GM23248 (cell line): Measurements from ENCODE around the gene GTF2I. TPM values are rescaled to one million over a fixed set of nuclear protein-coding genes. Genes with fewer than 3 reads are reported as not detected.
"Not testable (repeated sequence)": the region's sequence is repeated elsewhere in the genome, so short reads cannot be mapped to it uniquely, and the experiment has no call there.

ENCODE experiments used
- DNase-seq: peaks from one replicate; pipeline ENCODE4 v3.0.0-alpha.2; 2015
- H2AFZ ChIP-seq: fragments of 200-600 bp; sonication (generic); 2 replicates; pipeline ENCODE4 v1.6.1; 2016; ENCODE audit warnings: antibody characterized with exemption
- H3F3A ChIP-seq: fragments of 200-600 bp; sonication (generic); 2 replicates; pipeline ENCODE4 v1.6.1; 2016; ENCODE audit warnings: mild to moderate bottlenecking, antibody characterized with exemption, mixed run types; ENCODE audit not compliant: insufficient read depth
- H3K27ac ChIP-seq: fragments of 200-600 bp; sonication (generic); 2 replicates; pipeline ENCODE4 v1.5.1; 2016; ENCODE audit warnings: mild to moderate bottlenecking
- H3K27me3 ChIP-seq: fragments of 200-600 bp; sonication (generic); replicated peaks from 2 replicates; pipeline ENCODE4 v1.6.1; 2016; ENCODE audit warnings: mild to moderate bottlenecking; ENCODE audit not compliant: insufficient read depth
- H3K36me3 ChIP-seq: fragments of 200-600 bp; sonication (generic); 2 replicates; pipeline ENCODE4 v1.6.1; 2016; ENCODE audit warnings: low read depth, mild to moderate bottlenecking
- H3K4me1 ChIP-seq: fragments of 200-600 bp; sonication (generic); 2 replicates; pipeline ENCODE4 v1.6.1; 2016; ENCODE audit warnings: mild to moderate bottlenecking; ENCODE audit not compliant: insufficient read depth
- H3K4me2 ChIP-seq: fragments of 200-600 bp; sonication (generic); one replicate; pipeline ENCODE4 v1.6.1; 2016; ENCODE audit warnings: mild to moderate bottlenecking; ENCODE audit not compliant: unreplicated experiment
- H3K4me3 ChIP-seq: fragments of 200-600 bp; sonication (generic); 2 replicates; pipeline ENCODE4 v1.5.1; 2016; ENCODE audit warnings: mild to moderate bottlenecking
- H3K79me2 ChIP-seq: fragments of 200-600 bp; sonication (generic); 2 replicates; pipeline ENCODE4 v1.6.1; 2016; ENCODE audit warnings: mild to moderate bottlenecking; ENCODE audit not compliant: insufficient read depth
- H3K9ac ChIP-seq: fragments of 200-600 bp; sonication (generic); 2 replicates; pipeline ENCODE4 v1.6.1; 2016; ENCODE audit warnings: mild to moderate bottlenecking
- H3K9me2 ChIP-seq: fragments of 200-600 bp; sonication (generic); 2 replicates; pipeline ENCODE4 v1.6.1; 2016; ENCODE audit warnings: mixed run types, mild to moderate bottlenecking, moderate library complexity; ENCODE audit not compliant: insufficient read depth
- H3K9me3 ChIP-seq: fragments of 200-600 bp; sonication (generic); one replicate; pipeline ENCODE4 v1.6.1; 2017; ENCODE audit warnings: low read depth
- H4K20me1 ChIP-seq: fragments of 200-600 bp; sonication (generic); 2 replicates; pipeline ENCODE4 v1.6.0; 2016; ENCODE audit not compliant: insufficient read depth
- EZH2 ChIP-seq: fragments of 200-600 bp; sonication (generic); IDR thresholded peaks from 2 replicates; pipeline ENCODE4 v1.6.1; 2018; ENCODE audit warnings: antibody characterized with exemption, mild to moderate bottlenecking; ENCODE audit not compliant: insufficient read depth, poor library complexity, severe bottlenecking
- EZH2phosphoT487 ChIP-seq: fragments of 200-600 bp; sonication (generic); IDR thresholded peaks from 2 replicates; pipeline ENCODE4 v1.6.1; 2018; ENCODE audit warnings: antibody characterized with exemption, moderate library complexity, mild to moderate bottlenecking, low read depth; ENCODE audit not compliant: insufficient read depth
- WGBS, 2 experiments: methylation state at CpG; one replicate each; pipeline ENCODE4 v1.1.6; 2015 to 2017; ENCODE audit warnings: low lambda C conversion rate in 2 of 2, low coverage in 1 of 2; ENCODE audit errors: missing lambda C conversion rate in 2 of 2; 5-methylcytosine and 5-hydroxymethylcytosine counted together
- in situ Hi-C: fragments of 300-500 bp; cut with MboI; formaldehyde crosslinking; loops from 2 replicates; pipeline ENCODE4 v1.15.0; 2020
- polyA plus RNA-seq: library from polyadenylated mRNA; unstranded; fragments of >200 nt; fragmentation: Nextera tagmentation; extraction: Ambion mirVana; gene quantifications from 2 replicates; pipeline ENCODE4 v1.2.1, GENCODE V29; 2016
- total RNA-seq: library from RNA; depleted of rRNA; stranded (reverse); fragments of >200 nt; shearing (Covaris generic); gene quantifications from 2 replicates; pipeline ENCODE4 v1.2.3, GENCODE V29; 2014

Gene GTF2I
- total and polyA plus RNA-seq, 2 experiments from 2014 or later: 76.0 to 90.9 TPM

DNA sequence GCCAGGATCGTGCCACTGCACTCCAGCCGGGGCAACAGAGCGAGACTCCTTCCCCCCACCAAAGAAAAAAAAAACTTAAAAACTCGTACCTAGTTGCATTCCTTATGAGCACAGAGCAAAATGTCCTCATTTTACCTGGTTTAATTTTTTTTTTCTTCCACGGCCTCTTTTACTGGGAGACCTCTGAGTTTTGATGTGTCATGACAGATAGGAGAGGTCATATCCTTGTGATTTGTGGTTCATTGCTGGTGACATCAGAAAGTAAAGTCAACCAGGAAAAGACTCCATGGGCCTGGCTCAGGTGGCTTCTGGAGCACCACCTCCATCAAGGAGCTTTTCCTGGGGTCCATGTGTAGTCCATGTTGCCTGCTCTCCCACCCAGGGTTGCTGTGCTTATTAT is 26.3 kb downstream of the GTF2I start:
- no peaks in the 10 kb centered on the region for H3K9me3 ChIP-seq
- peaks cover 100% of the 10 kb centered on the region for H3K79me2 ChIP-seq
- no peak overlapping the region for H3K27ac ChIP-seq
- peaks cover 13% of the 10 kb centered on the region; the same call in 1 of the 2 replicates for H4K20me1 ChIP-seq
- no peaks in the 10 kb centered on the region for H3K27me3 ChIP-seq
- H3K36me3 ChIP-seq: 0 out of 2 replicates have a peak, but pooled peaks cover 4% of the 10 kb centered on the region
- no peak overlapping the region for H3K9ac ChIP-seq
- no peaks in the 10 kb centered on the region for H3K4me1 ChIP-seq
- 0 out of 2 replicates have a peak, but pooled peaks cover 4% of the 10 kb centered on the region for H3F3A ChIP-seq
- H3K4me3 ChIP-seq: no peak overlapping the region
- in situ Hi-C loops: no loop called here
- H2AFZ ChIP-seq: no peak overlapping the region
- H3K4me2 ChIP-seq: no peak overlapping the region
- H3K9me2 ChIP-seq: no peaks in the 10 kb centered on the region
- TF ChIP-seq EZH2phosphoT487: no peak
- no peak for TF ChIP-seq EZH2
- DNase-seq: no peak
- WGBS, 2 experiments: 89 to 93% methylated on average over 5 of the region's 5 CpGs

DNA sequence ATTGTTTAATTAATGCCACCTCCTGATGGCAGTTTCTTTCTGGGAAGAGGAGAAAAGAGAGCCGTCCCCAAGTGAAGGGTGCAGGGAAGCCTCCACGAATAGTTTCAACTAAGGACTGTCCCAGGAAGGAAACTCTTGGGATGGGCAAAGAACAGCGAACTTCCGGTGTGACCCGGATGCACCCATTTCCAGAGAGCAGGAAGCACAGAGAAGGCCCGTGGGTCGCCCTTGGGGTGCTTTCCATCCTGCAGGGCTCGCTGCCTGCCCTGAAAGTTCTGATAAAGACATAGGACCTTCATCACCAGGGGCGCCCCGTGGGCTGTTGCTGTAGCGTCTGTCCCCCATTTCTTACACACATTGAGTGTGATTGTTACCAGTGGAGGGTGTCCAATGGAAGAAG is 27.0 kb downstream of the GTF2I start:
- no peaks in the 10 kb centered on the region for H3K27me3 ChIP-seq
- no peak overlapping the region for H3K27ac ChIP-seq
- no peak overlapping the region for H2AFZ ChIP-seq
- H3F3A ChIP-seq: 0 out of 2 replicates have a peak, but pooled peaks cover 4% of the 10 kb centered on the region
- 86 to 87% methylated on average over 11 of the region's 11 CpGs for WGBS, 2 experiments
- no peaks in the 10 kb centered on the region for H3K4me1 ChIP-seq
- peaks cover 9% of the 10 kb centered on the region; the same call in 1 of the 2 replicates for H4K20me1 ChIP-seq
- H3K79me2 ChIP-seq: peaks cover 100% of the 10 kb centered on the region
- no peak overlapping the region for H3K4me2 ChIP-seq
- peaks cover 7% of the 10 kb centered on the region; the same call in 1 of the 2 replicates for H3K36me3 ChIP-seq
- in situ Hi-C loops: no loop called here
- TF ChIP-seq EZH2phosphoT487: no peak
- no peak for TF ChIP-seq EZH2
- no peak overlapping the region for H3K9ac ChIP-seq
- no peak overlapping the region for H3K4me3 ChIP-seq
- no peak for DNase-seq
- H3K9me2 ChIP-seq: no peaks in the 10 kb centered on the region
- no peaks in the 10 kb centered on the region for H3K9me3 ChIP-seq

DNA sequence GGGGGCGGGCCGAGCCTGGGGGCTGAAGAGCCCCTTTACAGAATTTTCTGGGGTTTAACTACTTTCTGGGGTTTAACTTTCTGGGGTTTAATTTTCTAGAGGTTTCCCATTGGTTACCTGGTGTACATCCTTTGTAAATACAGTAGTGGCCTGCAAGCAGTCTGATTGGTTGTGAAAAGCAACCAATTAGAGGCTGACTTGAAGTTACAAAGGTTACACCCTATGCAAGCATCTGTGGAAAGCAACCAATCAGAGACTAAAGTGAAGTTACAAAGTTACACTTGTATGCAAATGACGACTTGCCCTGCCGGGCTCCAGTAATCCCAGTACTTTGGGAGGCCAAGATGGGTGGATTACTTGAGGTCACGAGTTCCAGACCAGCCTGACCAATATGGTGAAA is 27.4 kb downstream of the GTF2I start:
- Histone ChIP-seq H3K79me2 (peaks cover 100% of the 10 kb centered on the region), H3K9ac (no peak overlapping the region), H3K4me2 (no peak overlapping the region), H4K20me1 (peaks cover 7% of the 10 kb centered on the region; the same call in 1 of the 2 replicates), H3K4me1 (no peaks in the 10 kb centered on the region), H3F3A (0 out of 2 replicates have a peak, but pooled peaks cover 4% of the 10 kb centered on the region), H2AFZ (no peak overlapping the region), H3K27ac (no peak overlapping the region), H3K36me3 (peaks cover 12% of the 10 kb centered on the region; the same call in 1 of the 2 replicates), H3K27me3 (no peaks in the 10 kb centered on the region), H3K4me3 (no peak overlapping the region), H3K9me3 (no peaks in the 10 kb centered on the region), H3K9me2 (no peaks in the 10 kb centered on the region)
- TF ChIP-seq EZH2phosphoT487 (no peak), EZH2 (no peak)
- in situ Hi-C loops: no loop called here
- DNase-seq: no peak
- WGBS, 2 experiments: 96 to 98% methylated on average over 5 of the region's 5 CpGs

DNA sequence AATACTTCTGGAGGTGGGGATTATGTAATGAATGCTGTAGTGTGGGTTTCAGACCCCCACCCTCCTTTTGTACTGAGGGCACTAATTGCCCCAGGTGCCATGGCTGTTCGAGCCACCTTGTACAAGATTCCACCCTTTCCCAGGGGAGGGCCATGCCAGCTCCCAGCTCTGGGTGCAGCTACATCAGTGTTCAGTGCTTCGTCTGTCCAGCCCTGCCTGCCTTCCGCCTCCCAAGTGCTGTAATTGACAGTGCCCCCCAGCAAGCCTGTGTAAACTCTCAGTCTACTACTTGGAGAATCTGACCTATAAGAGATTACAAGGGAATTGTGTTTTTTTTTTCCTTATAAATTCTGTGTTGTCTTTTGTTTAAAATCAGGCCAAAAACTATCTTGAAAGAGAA is 33.0 kb downstream of the GTF2I start:
- Histone ChIP-seq H2AFZ (no peak overlapping the region), H3K4me2 (no peak overlapping the region), H3F3A (peaks cover 24% of the 10 kb centered on the region), H3K79me2 (peaks cover 97% of the 10 kb centered on the region), H3K4me1 (peaks cover 3% of the 10 kb centered on the region; the same call in 1 of the 2 replicates), H3K9me2 (no peaks in the 10 kb centered on the region), H4K20me1 (peaks cover 4% of the 10 kb centered on the region; the same call in 1 of the 2 replicates), H3K4me3 (no peak overlapping the region), H3K9me3 (no peaks in the 10 kb centered on the region), H3K36me3 (peaks cover 47% of the 10 kb centered on the region), H3K27me3 (no peaks in the 10 kb centered on the region), H3K27ac (no peak overlapping the region), H3K9ac (no peak overlapping the region)
- no peak for DNase-seq
- in situ Hi-C loops: no loop called here
- TF ChIP-seq EZH2phosphoT487 (no peak), EZH2 (no peak)
- 95 to 98% methylated on average over 3 of the region's 3 CpGs for WGBS, 2 experiments

DNA sequence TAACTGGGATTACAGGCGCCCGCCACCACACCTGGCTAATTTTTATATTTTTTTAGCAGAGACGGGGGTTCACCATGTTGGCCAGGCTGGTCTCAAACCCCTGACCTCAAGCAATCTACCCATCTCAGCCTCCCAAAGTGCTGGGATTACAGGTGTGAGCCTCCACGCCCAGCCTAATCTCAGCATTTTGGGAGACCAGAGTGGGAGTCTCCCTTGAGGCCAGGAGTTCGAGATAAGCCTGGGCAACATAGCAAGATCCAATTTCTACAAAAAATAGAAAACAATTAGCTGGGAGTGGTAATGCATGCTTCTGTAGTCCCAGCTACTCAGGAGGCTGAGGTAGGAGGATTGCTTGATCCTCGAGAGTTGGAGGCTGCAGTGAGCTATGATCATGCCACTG is 46.9 kb downstream of the GTF2I start:
- H2AFZ ChIP-seq, H3K27me3 ChIP-seq, H3K27ac ChIP-seq, H3K9ac ChIP-seq, H3K4me1 ChIP-seq, H4K20me1 ChIP-seq, DNase-seq, H3F3A ChIP-seq, H3K9me2 ChIP-seq, H3K9me3 ChIP-seq, H3K4me2 ChIP-seq, H3K4me3 ChIP-seq, in situ Hi-C loops: not testable (repeated sequence)
- WGBS, 2 experiments: 94 to 97% methylated on average over 6 of the region's 6 CpGs
- Histone ChIP-seq H3K79me2 (peaks cover 47% of the 10 kb centered on the region), H3K36me3 (peaks cover 76% of the 10 kb centered on the region)
